NK-92 (cell line): ENCODE data around the gene PTK6.

ENCODE experiments used
- DNase-seq: peaks from one replicate; lab custom pipeline; 2025; ENCODE audit not compliant: unreplicated experiment; lab: John Stamatoyannopoulos, UW

The PTK6 gene

DNA sequence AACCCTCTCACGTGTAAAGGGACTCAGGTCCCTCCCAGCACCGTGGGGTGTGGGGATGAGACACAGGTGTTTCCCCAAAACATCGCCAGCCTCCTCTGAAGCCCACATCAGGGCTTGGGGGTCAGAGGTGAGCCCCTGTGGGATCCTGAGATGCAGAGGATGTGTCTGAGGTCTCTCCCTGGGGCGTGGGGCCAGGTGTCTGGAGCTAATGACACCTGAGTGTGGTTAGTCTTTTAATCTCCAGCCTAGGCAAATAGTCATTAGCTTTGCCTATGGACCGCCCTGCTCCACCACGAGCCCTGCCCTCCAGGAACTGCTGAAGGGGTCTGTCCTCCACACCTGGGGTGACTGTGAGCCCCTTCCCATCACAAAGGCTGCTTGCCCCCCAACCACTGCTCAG is 8.6 kb upstream of the PTK6 start:
- no peak for DNase-seq

GRCh38 chr20:63544958-63545516 is 7.9 kb upstream of the PTK6 start:
- no peak for DNase-seq

- no peak for DNase-seq
Observed at GRCh38 chr20:63544241-63544957, 7.2 kb upstream of the PTK6 start.

GRCh38 chr20:63543733-63544132 is 6.6 kb upstream of the PTK6 start:
- no peak for DNase-seq

DNA sequence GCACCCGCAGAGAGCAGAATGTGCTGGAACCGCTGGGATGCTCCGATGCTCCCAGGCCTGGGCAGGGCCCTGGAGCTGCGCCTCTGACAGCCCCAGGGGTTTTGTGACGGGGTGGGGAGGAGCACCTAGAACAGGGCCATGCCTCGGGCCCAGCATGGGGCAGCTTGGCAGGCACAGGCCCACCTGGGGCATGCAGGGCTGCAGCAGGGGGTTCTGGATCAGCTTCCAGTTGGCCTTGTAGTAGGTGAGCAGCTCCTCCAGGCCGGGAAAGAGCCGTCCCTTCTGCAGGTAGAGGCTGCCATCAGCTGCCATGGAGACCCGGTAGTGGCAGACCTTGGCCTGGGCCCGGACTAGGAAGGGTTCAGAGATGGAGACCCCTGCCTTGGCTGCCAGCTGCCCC is 6.0 kb upstream of the PTK6 start:
- no peak for DNase-seq

DNA sequence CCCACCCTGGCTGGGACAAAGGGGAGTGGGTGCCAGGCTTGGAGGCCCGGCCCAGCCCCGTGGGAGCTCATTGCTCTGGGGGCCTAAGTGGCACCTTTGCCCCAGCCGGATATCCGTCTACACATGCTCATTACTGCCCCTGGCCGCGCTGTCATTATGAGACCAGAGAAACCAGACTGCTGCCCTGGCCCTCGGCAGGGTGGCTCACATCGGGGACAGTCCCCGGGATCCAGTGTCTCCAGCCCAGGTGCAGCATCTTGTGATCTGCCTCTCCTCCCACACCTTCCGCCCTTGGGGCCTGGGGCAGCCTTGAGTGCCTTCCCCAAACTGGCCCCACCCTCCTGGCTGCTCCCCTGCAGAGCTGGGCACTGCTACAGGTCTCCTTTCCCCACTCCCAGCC is 5.5 kb upstream of the PTK6 start:
- no peak for DNase-seq

DNA sequence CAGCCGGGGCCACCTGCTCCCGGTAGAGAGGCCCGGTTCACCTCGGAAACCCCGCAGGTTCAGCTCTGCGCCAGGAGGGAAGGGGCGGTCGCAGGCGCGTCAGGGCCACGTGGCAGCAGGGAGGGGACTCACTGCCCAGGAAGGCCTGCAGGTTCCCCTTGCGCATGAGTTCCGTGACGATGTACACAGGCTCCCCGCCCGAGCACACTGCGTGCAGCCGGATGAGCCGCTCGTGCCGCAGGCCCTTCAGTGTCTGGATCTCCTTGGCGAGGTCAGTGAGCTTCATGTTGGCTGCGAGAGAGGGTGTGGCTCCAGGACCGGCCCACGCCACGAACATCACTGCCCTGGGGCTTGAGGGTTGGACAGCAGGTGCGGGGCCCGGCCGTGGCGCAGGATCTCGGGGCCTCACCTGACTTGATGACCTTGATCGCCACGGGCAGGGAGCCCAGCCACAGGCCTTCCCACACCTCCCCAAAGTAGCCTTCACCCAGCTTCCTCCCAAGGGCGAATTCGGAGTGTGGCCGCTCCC is 4.9 kb upstream of the PTK6 start:
- DNase-seq = no peak

DNA sequence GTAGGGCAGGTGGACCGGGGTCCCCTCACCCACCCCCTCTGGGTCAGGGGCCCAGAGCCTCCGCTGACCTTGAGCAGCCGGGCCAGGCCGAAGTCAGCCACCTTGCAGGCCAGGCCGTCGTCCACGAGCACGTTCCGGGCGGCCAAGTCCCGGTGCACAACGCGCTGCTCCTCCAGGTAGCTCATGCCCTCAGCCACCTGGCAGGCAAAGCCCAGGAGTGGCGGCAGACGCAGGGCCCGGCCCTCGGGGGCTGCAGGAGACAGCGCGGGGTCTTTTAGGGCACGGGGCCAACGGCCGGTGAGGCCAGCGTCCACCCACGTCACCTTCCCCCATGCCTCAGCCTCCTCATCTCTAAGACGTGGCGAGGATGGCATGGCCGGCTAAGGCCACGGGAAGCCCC is 4.2 kb upstream of the PTK6 start:
- DNase-seq = no peak

DNA sequence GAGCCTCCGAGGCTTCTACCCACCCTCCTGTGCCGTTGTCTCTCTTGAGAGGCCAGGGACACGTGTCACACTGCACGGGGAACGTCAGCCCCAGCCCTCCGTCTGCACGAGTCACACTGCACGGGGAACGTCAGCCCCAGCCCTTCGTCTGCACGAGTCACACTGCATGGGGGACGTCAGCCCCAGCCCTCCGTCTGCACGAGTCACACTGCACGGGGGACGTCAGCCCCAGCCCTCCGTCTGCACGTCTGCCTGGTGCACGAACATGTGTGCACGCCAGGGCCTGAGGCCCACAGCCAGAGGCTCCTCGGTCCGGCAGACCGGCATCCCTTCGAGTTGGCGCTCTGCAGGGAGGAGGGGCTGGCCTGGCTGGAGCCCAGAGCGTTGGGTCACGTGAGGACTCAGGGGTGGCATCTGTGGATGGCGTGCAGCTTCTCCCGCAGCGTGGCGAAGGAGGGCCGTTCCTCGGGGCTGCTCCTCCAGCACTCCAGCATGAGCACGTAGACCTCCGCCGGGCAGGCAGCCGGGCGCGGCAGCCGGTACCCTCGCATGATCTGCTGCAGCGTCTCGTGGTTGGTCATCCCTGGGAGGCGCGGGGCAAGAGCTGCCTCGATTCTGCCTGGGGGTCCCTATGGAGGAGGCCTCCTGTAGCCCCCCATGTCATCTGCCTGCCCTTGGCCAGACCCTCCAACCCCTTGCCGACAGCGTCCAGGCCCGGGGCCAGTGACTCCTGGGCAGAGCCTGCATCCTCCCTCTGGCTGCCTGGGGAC is 3.4 kb upstream of the PTK6 start:
- no peak for DNase-seq

DNA sequence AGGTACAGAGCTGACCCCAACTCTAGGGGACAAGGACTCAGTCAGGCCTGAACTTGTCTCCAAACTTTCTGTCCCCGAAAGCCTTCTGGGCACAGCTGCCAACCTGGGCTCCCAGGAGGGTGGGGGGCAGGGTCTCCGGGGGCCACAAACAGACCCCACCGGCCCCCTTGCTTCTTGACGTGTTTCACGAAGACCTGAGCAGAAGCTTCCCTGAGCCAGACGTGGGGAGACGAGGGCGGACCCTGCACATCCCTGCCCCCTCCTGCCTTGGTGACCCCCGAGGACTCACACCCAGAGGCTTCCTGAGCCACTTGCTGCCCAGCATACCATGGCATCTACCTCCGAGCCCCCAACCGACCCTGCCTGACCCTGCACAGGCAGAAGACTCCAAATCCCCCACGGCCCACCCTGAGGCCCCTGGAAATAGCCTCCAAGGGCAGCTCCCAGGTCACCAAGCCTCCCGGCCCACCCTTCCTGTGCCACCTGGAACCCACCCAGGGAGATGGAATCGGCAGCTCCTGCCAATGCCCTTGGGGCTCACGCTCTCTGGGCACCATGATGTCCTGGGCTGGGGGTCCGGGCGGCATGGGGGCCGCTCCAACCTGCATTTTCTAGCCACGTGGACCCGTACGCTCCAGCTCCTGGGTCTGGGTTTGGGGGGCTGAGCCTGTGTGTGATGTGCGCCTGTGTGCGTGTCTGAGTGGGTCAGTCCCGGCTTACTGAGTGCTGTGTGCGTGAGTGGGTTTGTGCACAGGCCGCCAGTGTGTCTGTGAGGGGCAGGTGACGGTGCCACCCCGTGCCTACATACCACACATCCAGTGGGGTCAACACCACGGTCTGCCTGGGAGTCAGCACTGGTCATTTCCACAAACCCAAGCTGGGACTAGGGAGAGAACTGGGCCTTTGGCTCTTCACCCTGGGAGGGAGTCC is 2.5 kb upstream of the PTK6 start:
- no peak for DNase-seq

DNA sequence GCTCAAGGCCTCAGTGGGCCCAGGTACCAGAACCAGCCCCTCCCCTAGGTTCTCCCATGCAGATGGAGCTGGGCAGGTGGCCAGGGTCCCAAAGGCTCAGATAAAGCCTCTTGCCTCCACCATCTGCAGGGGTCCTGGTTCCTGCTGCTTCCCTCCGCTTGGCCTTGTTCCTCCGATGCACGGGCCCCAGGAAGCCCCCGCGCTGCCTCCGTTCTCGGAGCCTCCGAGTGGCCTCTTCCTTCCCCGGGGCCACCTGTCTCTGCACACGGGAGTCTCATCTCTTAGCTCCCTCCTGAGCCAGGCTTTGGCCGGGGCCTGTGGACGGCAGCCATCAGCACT is 1.9 kb upstream of the PTK6 start:
- no peak for DNase-seq

GRCh38 chr20:63538204-63539091 is 1.3 kb upstream of the PTK6 start:
- no peak for DNase-seq

- peak; percentile 31 for DNase-seq
Observed at GRCh38 chr20:63537525-63538203, 488 bp upstream of the PTK6 start.

DNA sequence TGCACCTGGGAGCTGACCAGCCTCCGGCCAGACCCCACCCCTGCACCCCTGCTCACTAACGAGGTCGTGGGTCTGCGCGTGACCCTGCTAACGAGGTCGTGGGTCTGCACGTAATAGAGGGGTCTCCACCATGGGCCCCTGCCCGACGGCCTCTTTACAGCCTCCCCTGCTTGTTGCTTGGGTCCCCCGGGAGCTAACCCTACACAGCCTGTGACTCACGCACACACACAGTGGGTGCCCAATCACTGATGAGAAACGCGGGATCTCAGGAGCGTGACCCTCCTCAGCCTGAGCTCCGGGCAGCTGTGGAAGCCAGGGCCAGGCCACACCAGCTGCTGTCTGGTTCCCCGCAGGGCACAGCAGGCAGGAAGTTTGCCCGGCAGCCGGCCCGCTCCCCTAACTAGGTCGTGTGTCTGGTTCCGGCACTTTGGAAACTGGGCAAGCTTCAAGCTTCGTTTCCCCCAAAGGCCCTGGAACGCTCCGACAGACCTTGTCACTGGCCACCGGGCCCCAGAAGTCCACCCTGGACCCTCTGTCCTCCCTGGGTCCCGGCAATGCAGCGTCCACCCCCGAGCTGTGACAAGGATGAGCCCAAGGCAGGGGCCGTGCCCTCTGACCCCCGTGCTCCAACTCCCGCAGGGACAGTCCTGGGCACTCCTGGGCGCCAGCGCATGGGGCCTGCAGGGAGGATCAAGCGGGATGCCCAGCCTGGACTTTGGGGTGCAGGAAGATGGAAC is 767 bp downstream of the PTK6 start:
- no peak for DNase-seq

DNA sequence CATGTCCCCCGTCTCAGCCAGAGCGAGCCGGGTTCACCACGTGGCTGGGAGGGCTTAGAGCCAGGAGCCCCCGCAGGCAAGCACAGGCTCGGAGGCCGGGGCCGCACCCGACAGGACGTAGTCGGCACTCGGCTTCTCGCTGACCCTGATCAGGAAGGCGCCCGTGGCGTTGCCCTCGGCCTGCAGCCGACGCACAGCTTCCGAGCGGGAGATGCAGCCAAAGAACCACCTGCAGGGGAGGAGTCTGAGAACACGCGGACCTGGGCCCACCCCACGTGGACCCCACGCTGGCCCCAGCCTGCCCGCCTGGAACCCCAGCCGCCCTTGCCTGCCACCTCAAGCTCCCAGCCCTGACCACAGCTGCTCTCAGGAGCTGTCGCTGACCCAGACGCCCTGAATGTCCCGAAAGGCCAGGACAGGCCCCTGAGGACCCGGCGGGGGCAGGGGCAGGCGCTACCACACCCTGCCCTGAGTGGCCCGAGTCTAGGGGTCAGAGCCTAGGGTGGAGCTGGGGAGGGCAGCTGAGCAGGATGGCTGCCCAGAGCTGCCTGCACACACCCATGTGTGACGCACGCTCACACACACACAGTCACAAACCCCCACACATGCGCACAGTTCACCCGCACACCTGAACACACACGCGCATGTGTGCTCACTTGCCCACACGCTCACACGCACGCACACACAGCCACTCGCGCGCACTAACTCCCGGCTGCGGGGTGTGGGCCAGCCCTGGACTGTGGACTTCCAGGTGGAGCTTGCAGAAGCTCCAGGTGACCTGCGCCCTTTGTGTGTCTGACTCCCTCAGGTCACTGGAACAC is 2.1 kb downstream of the PTK6 start:
- no peak for DNase-seq

- DNase-seq = no peak
Observed at GRCh38 chr20:63534427-63534830, 2.7 kb downstream of the PTK6 start.

DNA sequence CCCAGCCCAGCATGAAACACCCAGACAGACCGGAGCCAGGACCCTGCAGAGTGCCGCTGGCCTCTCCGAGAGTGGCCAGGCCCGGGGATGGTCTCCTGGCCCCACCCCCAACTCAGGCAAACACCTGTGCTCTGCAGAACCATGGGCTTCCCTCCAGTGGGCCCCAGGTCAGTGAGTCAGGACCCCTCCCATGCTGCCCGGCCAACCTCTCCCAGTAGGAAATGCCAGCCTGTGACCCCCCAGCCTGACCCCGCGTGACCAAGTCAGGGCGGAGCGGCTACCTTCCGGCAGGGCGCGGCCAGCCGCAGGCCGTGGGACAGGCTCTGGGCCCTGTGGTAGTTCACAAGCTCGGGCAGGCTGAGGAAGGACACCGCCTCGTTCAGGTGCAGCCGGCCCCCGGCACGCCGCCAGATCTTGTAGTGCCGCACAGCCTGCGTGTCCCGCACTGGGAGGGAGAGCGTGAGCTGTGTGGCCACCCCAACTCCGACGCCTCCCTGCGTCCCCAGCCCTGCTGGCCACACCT is 3.2 kb downstream of the PTK6 start:
- no peak for DNase-seq

GRCh38 chr20:63533388-63533787 is 3.8 kb downstream of the PTK6 start:
- no peak for DNase-seq
